GM18507 (cell line): ENCODE data around the gene RP9.

Experiments
- DNase-seq: peaks from one replicate; pipeline ENCODE4 v3.0.0; 2011; ENCODE audit warnings: low read depth; ENCODE audit not compliant: insufficient read length; ENCODE audit errors: extremely low spot score
- FAIRE-seq: peaks from 2 replicates; lab custom pipeline; 2011; peaks lifted over from hg19 to GRCh38; lab: Jason Lieb, UNC

The RP9 gene

GRCh38 chr7:33109005-33109757 is at the start of gene RP9:
Gene RP9, minus strand, starts transcription at chr7:33109404. Its CDS starts 32 bp downstream, at chr7:33109372.
- DNase-seq (peak; percentile 55), FAIRE-seq (no peak)

- no peak for FAIRE-seq
Measured at GRCh38 chr7:33157781-33158180, 48.6 kb upstream of the RP9 start.

GRCh38 chr7:33157311-33157710 is 48.1 kb upstream of the RP9 start:
- FAIRE-seq (no peak), DNase-seq (no peak)

More at GRCh38 chr7:33157781-33158180, 48.6 kb upstream of the RP9 start:
- DNase-seq: no peak

GRCh38 chr7:33156441-33156840 is 47.2 kb upstream of the RP9 start:
- no peak for FAIRE-seq
- DNase-seq: no peak

- no peak for DNase-seq
- FAIRE-seq: no peak
Measured at GRCh38 chr7:33155811-33156210, 46.6 kb upstream of the RP9 start.

- no peak for FAIRE-seq
Measured at GRCh38 chr7:33152087-33152486, 42.9 kb upstream of the RP9 start.

GRCh38 chr7:33145156-33145555 is 36.0 kb upstream of the RP9 start:
- no peak for FAIRE-seq
- DNase-seq: no peak

More at GRCh38 chr7:33152087-33152486, 42.9 kb upstream of the RP9 start:
- no peak for DNase-seq

GRCh38 chr7:33143996-33144718 is 35.0 kb upstream of the RP9 start:
- DNase-seq: no peak
- no peak for FAIRE-seq

GRCh38 chr7:33142585-33142984 is 33.4 kb upstream of the RP9 start:
- FAIRE-seq: no peak
- no peak for DNase-seq

- no peak for FAIRE-seq
- DNase-seq: no peak
Measured at GRCh38 chr7:33137103-33137502, 27.9 kb upstream of the RP9 start.

GRCh38 chr7:33130184-33130583 is 21.0 kb upstream of the RP9 start:
- DNase-seq (no peak), FAIRE-seq (no peak)

- FAIRE-seq (no peak), DNase-seq (no peak)
Measured at GRCh38 chr7:33129806-33130153, 20.6 kb upstream of the RP9 start.

GRCh38 chr7:33128990-33129805 is 20.0 kb upstream of the RP9 start, which contains the start of gene BBS9:
Gene BBS9, plus strand, starts transcription at chr7:33129564. Its CDS starts 16,689 bp downstream, at chr7:33146253.
- peak; percentile 81 for DNase-seq
- peak; percentile 98 for FAIRE-seq

- no peak for DNase-seq
- no peak for FAIRE-seq
Measured at GRCh38 chr7:33128631-33128989, 19.4 kb upstream of the RP9 start.

GRCh38 chr7:33127085-33127484 is 17.9 kb upstream of the RP9 start:
- FAIRE-seq: no peak

GRCh38 chr7:33118383-33118782 is 9.2 kb upstream of the RP9 start:
- no peak for DNase-seq
- no peak for FAIRE-seq

More at GRCh38 chr7:33127085-33127484, 17.9 kb upstream of the RP9 start:
- DNase-seq: no peak

- no peak for FAIRE-seq
Measured at GRCh38 chr7:33114976-33115375, 5.8 kb upstream of the RP9 start.

GRCh38 chr7:33111614-33112013 is 2.4 kb upstream of the RP9 start:
- FAIRE-seq (no peak), DNase-seq (no peak)

More at GRCh38 chr7:33114976-33115375, 5.8 kb upstream of the RP9 start:
- DNase-seq: no peak

GRCh38 chr7:33109758-33110238 is 594 bp upstream of the RP9 start:
- no peak for FAIRE-seq

GRCh38 chr7:33108554-33109004 is 625 bp downstream of the RP9 start:
- peak; percentile 56 for FAIRE-seq
- DNase-seq: no peak

More at GRCh38 chr7:33109758-33110238, 594 bp upstream of the RP9 start:
- DNase-seq: no peak
